ENCODE data around the gene PARD3B. TPM values are rescaled to one million over a fixed set of nuclear protein-coding genes. Genes with fewer than 3 reads are reported as not detected.

The PARD3B gene
- total and polyA plus RNA-seq, 2 experiments from 2014 or later, result 4.3 to 8.5 TPM

DNA sequence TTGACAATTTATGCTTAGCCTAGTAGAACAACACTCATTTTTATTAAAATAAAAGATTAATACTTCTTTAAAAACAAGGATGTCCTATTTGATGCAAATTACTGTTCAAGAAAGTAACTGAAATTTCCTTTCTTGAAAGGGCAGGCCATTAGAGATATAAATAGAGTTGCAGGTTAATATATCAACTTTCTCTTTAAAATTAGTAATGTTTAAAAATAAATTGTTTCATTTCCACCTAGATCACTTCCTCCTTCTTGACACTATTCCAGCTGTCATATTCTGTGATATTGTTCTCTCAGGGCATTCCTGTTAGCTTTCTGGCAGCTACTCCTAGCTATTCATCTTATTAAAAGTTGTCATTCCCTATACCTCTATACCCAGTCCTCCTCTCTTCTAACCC lies 779.1 kb downstream of the PARD3B start:
- Histone ChIP-seq H3K4me1 (ENCODE audit: low read depth) (no peaks in the 10 kb centered on the region), H3K27me3 (no peaks in the 10 kb centered on the region), H3K9me3 (ENCODE audit: low read depth) (no peaks in the 10 kb centered on the region), H3K27ac (no peak overlapping the region), H3K4me3 (no peak overlapping the region), H3K36me3 (no peaks in the 10 kb centered on the region)
- DNase-seq (ENCODE audit: low read depth in 1 of 2, low spot score in 1 of 2), result no peak
- TF ChIP-seq CTCF (IDR thresholded peaks at IDR 0.05; ENCODE audit: low read depth, low read length), result no peak

DNA sequence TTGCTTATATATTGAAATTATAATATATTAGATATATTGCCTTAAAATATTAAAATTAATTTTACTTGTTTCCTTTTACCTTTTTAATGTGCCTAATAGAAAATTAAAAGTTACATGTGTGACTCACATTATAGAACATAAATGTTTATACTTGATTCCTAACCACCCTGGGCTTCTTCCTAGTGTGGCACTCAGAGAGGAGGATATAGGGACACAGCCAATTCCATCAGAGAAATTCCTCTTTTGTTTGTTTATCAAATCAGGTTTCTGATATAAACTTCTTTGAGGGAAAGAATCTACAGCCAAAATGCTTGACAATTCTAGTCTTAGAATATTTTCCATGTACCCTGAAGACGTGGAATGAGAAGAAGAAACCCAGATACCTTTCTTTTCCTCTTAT lies 788.1 kb downstream of the PARD3B start:
- no peak overlapping the region for H3K27ac ChIP-seq
- no peaks in the 10 kb centered on the region for H3K9me3 ChIP-seq (ENCODE audit: low read depth)
- H3K27me3 ChIP-seq, result no peaks in the 10 kb centered on the region
- no peaks in the 10 kb centered on the region for H3K4me1 ChIP-seq (ENCODE audit: low read depth)
- H3K36me3 ChIP-seq, result no peaks in the 10 kb centered on the region
- no peak overlapping the region for H3K4me3 ChIP-seq
- TF ChIP-seq CTCF (IDR thresholded peaks at IDR 0.05; ENCODE audit: low read depth, low read length), result no peak
- DNase-seq (ENCODE audit: low read depth in 1 of 2, low spot score in 1 of 2), result no peak

DNA sequence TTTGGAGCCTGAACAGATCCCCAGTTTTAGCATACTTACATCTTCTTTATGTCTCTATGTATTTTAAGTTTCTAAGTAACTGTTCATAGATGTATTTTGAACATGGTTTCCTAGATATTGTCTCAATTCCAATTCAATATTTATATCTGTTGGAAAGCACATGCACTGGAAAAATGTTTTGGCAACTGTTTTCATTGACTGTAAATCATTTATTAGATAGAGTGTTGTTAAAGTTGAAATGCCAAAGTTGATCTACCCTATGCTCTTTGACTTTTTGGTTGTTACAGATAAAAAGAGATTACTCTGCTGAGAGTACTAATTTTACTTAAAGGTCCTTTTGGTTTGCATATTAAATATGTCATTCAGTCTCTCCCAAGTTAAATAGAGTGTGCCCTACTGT lies 792.0 kb downstream of the PARD3B start:
- H3K27me3 ChIP-seq, result no peaks in the 10 kb centered on the region
- H3K4me1 ChIP-seq (ENCODE audit: low read depth), result no peaks in the 10 kb centered on the region
- H3K36me3 ChIP-seq, result no peaks in the 10 kb centered on the region
- DNase-seq (ENCODE audit: low read depth in 1 of 2, low spot score in 1 of 2), result no peak
- TF ChIP-seq CTCF (IDR thresholded peaks at IDR 0.05; ENCODE audit: low read depth, low read length), result no peak
- no peaks in the 10 kb centered on the region for H3K9me3 ChIP-seq (ENCODE audit: low read depth)
- H3K27ac ChIP-seq, result no peak overlapping the region
- H3K4me3 ChIP-seq, result no peak overlapping the region

GRCh38 chr2:205338156-205338555 lies 792.9 kb downstream of the PARD3B start:
- DNase-seq (ENCODE audit: low read depth in 1 of 2, low spot score in 1 of 2), result no peak
- H3K4me1 ChIP-seq (ENCODE audit: low read depth), result peaks cover 3% of the 10 kb centered on the region
- H3K9me3 ChIP-seq (ENCODE audit: low read depth), result no peaks in the 10 kb centered on the region
- no peak for TF ChIP-seq CTCF (IDR thresholded peaks at IDR 0.05; ENCODE audit: low read depth, low read length)
- H3K27me3 ChIP-seq, result no peaks in the 10 kb centered on the region
- no peaks in the 10 kb centered on the region for H3K36me3 ChIP-seq
- no peak overlapping the region for H3K27ac ChIP-seq
- no peak overlapping the region for H3K4me3 ChIP-seq

GRCh38 chr2:205343103-205343502 lies 797.8 kb downstream of the PARD3B start:
- Histone ChIP-seq H3K27me3 (no peaks in the 10 kb centered on the region), H3K4me1 (ENCODE audit: low read depth) (peaks cover 3% of the 10 kb centered on the region), H3K36me3 (no peaks in the 10 kb centered on the region), H3K9me3 (ENCODE audit: low read depth) (no peaks in the 10 kb centered on the region), H3K27ac (no peak overlapping the region), H3K4me3 (no peak overlapping the region)
- no peak for TF ChIP-seq CTCF (IDR thresholded peaks at IDR 0.05; ENCODE audit: low read depth, low read length)
- DNase-seq (ENCODE audit: low read depth in 1 of 2, low spot score in 1 of 2), result no peak

DNA sequence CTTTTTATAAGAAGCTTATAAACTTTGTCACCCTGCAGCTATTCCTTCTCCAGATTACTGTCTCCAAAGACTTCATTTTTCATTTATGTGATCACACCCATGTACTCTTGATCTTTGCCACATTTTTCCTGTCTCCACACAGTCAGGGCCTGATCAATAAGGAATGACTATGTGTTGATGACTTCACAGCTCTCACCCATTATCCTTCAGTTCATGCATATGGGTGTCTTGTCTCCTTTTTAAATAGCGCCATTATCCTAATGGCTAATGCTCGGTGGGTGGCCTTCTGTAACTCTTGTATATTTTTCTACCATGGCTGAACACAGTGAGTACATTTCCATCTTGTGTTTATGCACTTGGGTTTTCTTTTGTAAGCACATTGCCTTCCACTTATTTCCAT lies 801.4 kb downstream of the PARD3B start:
- H3K9me3 ChIP-seq (ENCODE audit: low read depth), result no peaks in the 10 kb centered on the region
- no peak for DNase-seq (ENCODE audit: low read depth in 1 of 2, low spot score in 1 of 2)
- no peak overlapping the region for H3K4me3 ChIP-seq
- no peaks in the 10 kb centered on the region for H3K36me3 ChIP-seq
- H3K4me1 ChIP-seq (ENCODE audit: low read depth), result peaks cover 3% of the 10 kb centered on the region
- TF ChIP-seq CTCF (IDR thresholded peaks at IDR 0.05; ENCODE audit: low read depth, low read length), result no peak
- H3K27me3 ChIP-seq, result no peaks in the 10 kb centered on the region
- no peak overlapping the region for H3K27ac ChIP-seq
